ENCODE results near the gene TM4SF18.

The TM4SF18 gene

GRCh38 chr3:149280671-149281349, 52.6 kb downstream of the TM4SF18 start:
- DNase-seq = no peak

- no peak for DNase-seq
Measured at GRCh38 chr3:149278911-149279310, 54.5 kb downstream of the TM4SF18 start.

GRCh38 chr3:149277331-149277813, 56.1 kb downstream of the TM4SF18 start:
- no peak for DNase-seq

DNA sequence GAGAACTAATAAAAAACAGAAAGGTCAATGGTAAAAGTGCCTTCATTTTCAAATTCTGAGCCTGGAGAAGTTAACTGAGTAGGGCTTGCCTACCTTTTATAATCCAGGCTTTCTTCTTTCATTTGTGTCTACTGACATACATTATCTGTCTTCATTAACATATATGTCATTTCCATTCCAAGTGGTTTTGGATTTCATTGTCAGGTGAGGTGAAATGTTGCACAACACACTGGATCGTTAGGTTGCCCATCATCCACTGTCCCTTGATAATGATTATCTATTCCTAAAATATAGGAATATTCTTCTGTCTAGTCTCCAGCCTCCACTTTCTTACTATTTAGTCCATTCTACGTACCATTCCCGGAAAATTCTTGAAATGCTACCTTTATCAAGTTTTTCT, 56.8 kb downstream of the TM4SF18 start:
- DNase-seq = no peak

DNA sequence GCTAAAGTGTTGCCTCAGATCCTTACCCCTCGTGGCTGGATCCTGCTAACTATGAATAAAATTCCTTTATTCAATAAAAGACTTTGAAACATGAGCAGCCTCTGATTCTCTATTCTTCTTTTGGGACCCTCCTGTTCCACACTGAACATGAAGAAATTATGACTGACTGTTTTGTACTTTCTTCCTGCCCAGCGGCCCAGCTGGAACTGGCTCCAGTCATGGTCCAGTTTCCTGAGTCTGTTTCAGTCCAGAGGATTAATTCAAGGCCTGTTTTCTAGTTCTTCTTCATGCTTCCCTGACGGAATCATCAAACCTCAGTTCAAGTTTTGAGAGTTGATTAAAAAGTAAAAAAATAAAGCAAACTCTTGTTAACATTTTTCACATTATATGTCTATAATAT, 59.2 kb downstream of the TM4SF18 start:
- no peak for DNase-seq

DNA sequence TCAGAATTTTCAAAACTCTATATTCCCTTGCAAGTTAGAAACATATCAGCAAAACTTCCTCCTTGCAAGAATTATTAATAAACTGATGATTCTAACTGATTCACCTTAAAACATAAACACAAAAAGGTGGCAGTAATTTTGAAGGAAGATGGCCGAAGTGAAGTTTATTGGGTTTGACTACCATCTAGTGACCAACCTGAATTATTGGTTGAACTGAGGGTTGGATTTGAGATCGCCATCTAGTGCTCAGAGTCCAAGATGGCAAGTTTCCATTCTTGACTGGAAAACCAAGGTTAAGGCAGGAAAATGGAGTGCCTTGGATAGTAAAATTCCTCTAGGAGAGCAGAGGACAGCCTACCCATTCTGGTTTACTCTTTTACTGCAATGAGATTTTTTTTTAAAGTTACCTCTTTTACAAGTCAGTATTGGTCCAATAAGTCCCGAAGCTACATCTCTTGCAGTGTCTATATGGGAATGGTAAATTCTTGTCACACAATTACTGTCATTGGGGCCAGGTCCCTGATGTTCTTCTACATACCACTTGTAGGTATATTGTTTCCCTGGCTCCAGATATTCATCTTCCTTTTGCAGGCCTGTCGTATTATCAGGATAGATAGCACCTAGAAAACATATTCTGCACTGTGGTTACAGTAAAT, 60.2 kb downstream of the TM4SF18 start:
- DNase-seq = peak; percentile 60 to 91

DNA sequence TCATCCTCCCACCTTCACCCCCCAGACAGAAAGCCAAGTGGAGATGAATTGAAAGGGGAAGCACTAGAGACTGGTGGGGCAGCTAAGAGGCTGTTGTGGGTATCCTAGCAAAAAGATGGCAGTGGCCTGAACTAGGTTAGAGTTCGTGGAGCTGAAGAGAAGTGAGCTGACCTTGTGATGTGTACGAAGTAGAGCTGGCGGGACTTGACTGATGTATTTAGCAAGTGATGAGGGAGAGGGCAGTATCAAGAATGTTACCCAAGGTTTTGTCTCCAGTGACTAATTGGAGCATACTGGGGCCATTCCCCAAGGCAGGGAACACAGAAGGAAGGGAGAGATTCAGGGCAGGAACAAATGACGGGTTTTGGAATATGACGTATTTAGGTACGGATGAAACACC, 61.8 kb downstream of the TM4SF18 start:
- no peak for DNase-seq

DNA sequence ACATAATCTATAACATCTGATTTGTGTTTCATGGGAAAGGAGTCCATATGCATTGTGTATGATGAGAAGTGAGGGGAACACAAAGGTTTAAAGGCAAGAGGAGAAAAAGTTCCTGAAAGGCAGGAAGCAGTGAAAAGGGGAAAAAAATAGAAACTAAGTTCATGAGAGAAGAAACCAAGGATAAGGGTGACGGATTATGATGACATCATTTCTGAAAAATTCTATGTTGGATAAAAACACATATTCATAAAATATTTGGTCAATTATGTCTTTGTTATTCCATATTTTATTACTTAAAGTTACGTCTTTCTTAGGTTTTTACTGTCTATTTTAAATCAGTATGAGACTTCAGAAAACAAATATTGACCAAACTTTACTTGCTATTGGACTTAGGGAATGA, 63.3 kb downstream of the TM4SF18 start:
- no peak for DNase-seq

DNA sequence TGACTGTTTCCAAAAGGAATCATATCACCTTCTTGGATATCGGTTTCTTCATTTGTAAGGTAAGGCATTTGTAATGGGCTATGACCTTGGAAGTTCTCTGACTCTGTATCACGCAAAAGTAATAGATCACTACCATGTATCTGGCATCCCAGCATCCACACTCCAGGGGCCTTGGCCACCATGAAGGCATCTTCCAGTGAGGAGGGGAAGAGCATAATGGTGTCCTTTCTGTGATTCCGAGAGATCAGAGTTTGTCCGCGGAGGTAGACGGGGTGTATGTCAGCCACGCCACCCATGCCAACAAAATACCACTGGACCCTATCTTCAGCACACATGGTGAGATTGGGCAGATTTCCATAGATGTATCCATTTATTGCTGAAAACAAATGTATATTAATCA, 63.7 kb downstream of the TM4SF18 start:
- no peak for DNase-seq
